A673 (cell line): ENCODE data around the gene JAML. TPM values are rescaled to one million over a fixed set of nuclear protein-coding genes. Genes with fewer than 3 reads are reported as not detected.

Source experiments
- BruUV-seq: library from RNA; stranded (reverse); fragments of 400-500 nt; replicated peaks from 2 replicates; lab custom pipeline; 2021; lab: Mats Ljungman, UMichigan
- CTCF ChIA-PET: fragments of 300-600 bp; sonication (Branson Sonifier 250); formaldehyde crosslinking; loops from one replicate; lab custom pipeline; 2022; ENCODE audit warnings: antibody characterized with exemption; lab: Charles Lee
- POLR2A ChIA-PET: fragments of 300-600 bp; sonication (Branson Sonifier 250); formaldehyde crosslinking; loops from one replicate; lab custom pipeline; 2022; ENCODE audit warnings: antibody characterized with exemption; ENCODE audit not compliant: low non-redundant PET; lab: Charles Lee
- DNase-seq: peaks from one replicate; pipeline ENCODE4 v3.0.0-alpha.2; 2015; ENCODE audit warnings: low spot score
- H3K27ac ChIP-seq: fragments of 200-600 bp; sonication (generic); 2 replicates; pipeline ENCODE4 v1.5.1; 2016; ENCODE audit warnings: mixed run types, low read depth, mild to moderate bottlenecking, mixed read lengths, antibody characterized with exemption, low read length; ENCODE audit not compliant: poor library complexity, severe bottlenecking
- H3K27me3 ChIP-seq: fragments of 200-600 bp; sonication (generic); replicated peaks from 2 replicates; pipeline ENCODE4 v1.6.1; 2017; ENCODE audit warnings: mixed run types, low read depth, mild to moderate bottlenecking, mixed read lengths, antibody characterized with exemption, low read length; ENCODE audit not compliant: insufficient read depth, poor library complexity
- H3K36me3 ChIP-seq: fragments of 200-600 bp; sonication (generic); 2 replicates; pipeline ENCODE4 v1.6.1; 2016; ENCODE audit warnings: mixed run types, mild to moderate bottlenecking, mixed read lengths, antibody characterized with exemption, low read length; ENCODE audit not compliant: insufficient read depth, poor library complexity, severe bottlenecking
- H3K4me1 ChIP-seq: fragments of 200-600 bp; sonication (generic); 2 replicates; pipeline ENCODE4 v1.6.1; 2017; ENCODE audit warnings: mixed run types, mild to moderate bottlenecking, mixed read lengths, antibody characterized with exemption, low read length; ENCODE audit not compliant: insufficient read depth, poor library complexity, severe bottlenecking
- H3K4me3 ChIP-seq: fragments of 200-600 bp; sonication (generic); 2 replicates; pipeline ENCODE4 v1.5.1; 2016; ENCODE audit warnings: low read depth, mixed run types, mild to moderate bottlenecking, mixed read lengths, low read length; ENCODE audit not compliant: poor library complexity, severe bottlenecking
- H3K9me3 ChIP-seq: fragments of 200-600 bp; sonication (generic); 2 replicates; pipeline ENCODE4 v1.6.1; 2016; ENCODE audit warnings: mixed run types, low read depth, mild to moderate bottlenecking, mixed read lengths, antibody characterized with exemption, low read length; ENCODE audit not compliant: poor library complexity, severe bottlenecking
- EZH2 ChIP-seq: fragments of 200-600 bp; sonication (generic); IDR thresholded peaks from 2 replicates; pipeline ENCODE4 v1.6.1; 2017; ENCODE audit warnings: borderline replicate concordance, low read depth, mild to moderate bottlenecking, mixed read lengths, antibody characterized with exemption, low read length; ENCODE audit not compliant: poor library complexity, severe bottlenecking
- intact Hi-C: fragments of 100-400 bp; cut with micrococcal nuclease; formaldehyde crosslinking; loops from one replicate; pipeline ENCODE4 v1.10.0; 2022; ENCODE audit not compliant: unreplicated experiment
- total RNA-seq: library from RNA; stranded (reverse); gene quantifications from 2 replicates; pipeline ENCODE4 v1.2.3, GENCODE V29; 2021
- TF ChIP-seq, protein P1 (sequence below): fragments of 300-800, 200-600 bp; sonication (generic); conservative IDR thresholded peaks from 2 replicates; pipeline ENCODE4 v1.5.1; 2017; ENCODE audit warnings: low read depth, mild to moderate bottlenecking, antibody characterized with exemption, low read length, moderate library complexity, mixed read lengths

Gene JAML
- total RNA-seq, 1 experiment from 2014 or later = not detected

DNA sequence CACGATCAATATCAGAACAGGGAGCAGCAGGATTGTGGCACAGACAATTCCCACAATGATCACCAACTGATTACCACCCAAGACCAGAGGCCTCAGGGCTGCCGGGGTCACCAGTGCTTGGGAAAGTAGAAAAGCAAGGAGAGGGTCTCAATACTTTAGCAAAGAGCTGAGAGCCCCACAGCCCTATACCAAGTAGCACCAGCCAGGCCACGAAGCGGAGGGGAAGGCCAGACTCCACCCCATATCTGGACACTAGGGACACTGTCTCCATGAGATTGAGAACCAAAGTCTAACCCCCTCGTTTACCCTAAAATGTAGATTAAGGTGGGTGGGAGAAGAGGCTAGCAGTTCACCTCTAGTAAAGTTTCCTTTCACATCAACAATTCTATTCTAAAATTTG, 24.3 kb downstream of the JAML start:
- Histone ChIP-seq H3K27ac (no peak overlapping the region), H3K4me3 (no peak overlapping the region), H3K4me1 (no peaks in the 10 kb centered on the region), H3K9me3 (no peaks in the 10 kb centered on the region), H3K27me3 (peaks cover 13% of the 10 kb centered on the region), H3K36me3 (no peaks in the 10 kb centered on the region)
- TF ChIP-seq, protein P1, sequence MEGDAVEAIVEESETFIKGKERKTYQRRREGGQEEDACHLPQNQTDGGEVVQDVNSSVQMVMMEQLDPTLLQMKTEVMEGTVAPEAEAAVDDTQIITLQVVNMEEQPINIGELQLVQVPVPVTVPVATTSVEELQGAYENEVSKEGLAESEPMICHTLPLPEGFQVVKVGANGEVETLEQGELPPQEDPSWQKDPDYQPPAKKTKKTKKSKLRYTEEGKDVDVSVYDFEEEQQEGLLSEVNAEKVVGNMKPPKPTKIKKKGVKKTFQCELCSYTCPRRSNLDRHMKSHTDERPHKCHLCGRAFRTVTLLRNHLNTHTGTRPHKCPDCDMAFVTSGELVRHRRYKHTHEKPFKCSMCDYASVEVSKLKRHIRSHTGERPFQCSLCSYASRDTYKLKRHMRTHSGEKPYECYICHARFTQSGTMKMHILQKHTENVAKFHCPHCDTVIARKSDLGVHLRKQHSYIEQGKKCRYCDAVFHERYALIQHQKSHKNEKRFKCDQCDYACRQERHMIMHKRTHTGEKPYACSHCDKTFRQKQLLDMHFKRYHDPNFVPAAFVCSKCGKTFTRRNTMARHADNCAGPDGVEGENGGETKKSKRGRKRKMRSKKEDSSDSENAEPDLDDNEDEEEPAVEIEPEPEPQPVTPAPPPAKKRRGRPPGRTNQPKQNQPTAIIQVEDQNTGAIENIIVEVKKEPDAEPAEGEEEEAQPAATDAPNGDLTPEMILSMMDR = no peak
- BruUV-seq = no TSS peak
- POLR2A ChIA-PET = no interaction called here
- no peak for DNase-seq
- intact Hi-C loops = no loop called here
- CTCF ChIA-PET = no interaction called here

DNA sequence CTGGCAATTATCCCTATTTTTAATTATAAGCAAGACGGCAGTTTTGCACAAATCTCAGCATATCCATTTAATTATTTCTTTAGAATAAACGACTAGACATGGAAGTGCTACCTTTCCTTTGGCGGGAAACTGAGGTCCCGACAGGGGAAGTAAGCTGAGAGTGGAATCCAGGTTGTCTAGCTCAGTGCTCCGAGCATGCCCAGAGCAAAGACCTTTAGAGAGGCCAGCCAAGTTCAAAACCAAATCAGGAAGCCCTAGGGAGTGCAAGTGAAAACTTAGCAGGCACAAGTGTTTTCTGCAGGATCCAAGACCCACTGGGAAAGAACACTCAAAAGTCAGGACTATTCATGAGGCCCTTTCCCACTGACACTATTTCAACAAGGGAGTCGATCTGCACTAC, 25.7 kb downstream of the JAML start:
- Histone ChIP-seq H3K4me1 (no peaks in the 10 kb centered on the region), H3K4me3 (no peak overlapping the region), H3K36me3 (no peaks in the 10 kb centered on the region), H3K9me3 (no peaks in the 10 kb centered on the region), H3K27ac (no peak overlapping the region), H3K27me3 (peaks cover under 1% of the 10 kb centered on the region)
- ChIA-PET CTCF (interaction anchor here (0.6 to 1.2 kb wide), 9 partner anchors 14 to 425 kb away, joined by 3 to 8 read pairs (median 4); no protein-coding TSS in a partner anchor), POLR2A (no interaction called here)
- TF ChIP-seq, protein P1 = no peak
- no peak for TF ChIP-seq EZH2
- no peak for DNase-seq
- BruUV-seq = no TSS peak
- intact Hi-C loops = loop anchor here (2.0 kb wide), 1 partner anchor 160 kb away; the partner anchor contains the start of gene UBE4A

DNA sequence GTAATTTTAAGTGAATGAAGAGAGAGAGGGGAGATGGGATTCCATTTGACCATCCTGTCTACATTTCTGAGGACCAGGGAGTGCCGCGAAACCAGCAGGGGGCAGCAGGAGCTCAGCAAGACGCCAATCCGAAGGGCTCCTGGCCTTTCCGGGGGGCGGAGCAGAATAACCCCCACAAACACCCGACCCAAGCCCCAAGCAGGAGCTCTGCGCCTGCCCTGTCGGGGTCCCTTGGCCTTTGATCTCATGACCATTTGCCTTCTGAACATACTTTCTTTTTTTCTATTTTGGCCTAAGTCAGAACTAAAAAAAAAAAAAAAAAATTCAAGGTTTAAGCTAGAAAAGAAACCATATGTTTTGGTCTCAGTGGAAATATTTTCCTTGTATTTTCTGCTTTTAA, 26.4 kb downstream of the JAML start:
- Histone ChIP-seq H3K4me3 (no peak overlapping the region), H3K27ac (no peak overlapping the region), H3K36me3 (no peaks in the 10 kb centered on the region), H3K9me3 (no peaks in the 10 kb centered on the region), H3K4me1 (no peaks in the 10 kb centered on the region), H3K27me3 (no peaks in the 10 kb centered on the region)
- TF ChIP-seq, protein P1 = peak; percentile 96
- TF ChIP-seq EZH2 = no peak
- intact Hi-C loops = loop anchor here (1.0 to 2.0 kb wide), 3 partner anchors 160 to 368 kb away; partner anchors contain the start of gene UBE4A
- BruUV-seq = no TSS peak
- POLR2A ChIA-PET = no interaction called here
- CTCF ChIA-PET = interaction anchor here (0.6 to 1.2 kb wide), 11 partner anchors 14 to 426 kb away, joined by 3 to 8 read pairs (median 4); no protein-coding TSS in a partner anchor
- DNase-seq = peak; percentile 68
